Adipose tissue (tissue), 3 donors: ENCODE measurements around the gene NCBP3. TPM values are rescaled to one million over a fixed set of nuclear protein-coding genes. Genes with fewer than 3 reads are reported as not detected.

Experiments
- H3K27ac ChIP-seq: one replicate; pipeline ENCODE4 v1.5.1; 2013; ENCODE audit warnings: low read depth, low read length
- WGBS, 3 donors: extraction: QIAGEN DNeasy Blood & Tissue Kit; methylation state at CpG; one replicate each; pipeline ENCODE4 v1.1.7; 2013; 5-methylcytosine and 5-hydroxymethylcytosine counted together
- polyA plus RNA-seq, 3 donors: library from polyadenylated mRNA; stranded (reverse); fragments of 200-250 nt; gene quantifications; one replicate each; pipeline ENCODE4 v1.2.3, GENCODE V29; 2013
- donor health status: healthy with polysubstance abuse.
- donor health status: Bipolar disorder and iron deficiency.
- donor health status: healthy.

Gene NCBP3
- polyA plus RNA-seq, 3 donors, result 13.0 to 18.2 (median 15.1) TPM

DNA sequence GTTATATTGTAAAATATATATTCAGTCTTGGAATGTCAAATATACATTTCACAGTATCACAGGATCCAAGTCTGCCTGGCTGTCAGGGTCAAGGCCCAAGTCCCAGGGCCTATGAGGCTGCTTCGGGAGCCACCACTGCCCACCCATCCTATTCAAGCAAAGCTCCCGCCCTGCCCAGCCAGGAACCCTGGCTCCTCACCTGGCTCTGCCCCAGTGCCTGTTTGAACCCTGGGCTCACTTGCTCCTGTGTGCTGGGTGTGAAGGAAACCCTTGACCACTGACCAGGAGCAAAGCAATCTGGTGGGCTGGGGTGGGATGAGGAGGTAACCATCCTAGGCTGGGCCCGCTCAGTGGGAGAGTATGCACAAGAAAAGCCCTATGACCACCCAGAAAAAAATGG lies 72.1 kb downstream of the NCBP3 start:
- 92 to 98% (median 94%) methylated on average over 3 of the region's 3 CpGs for WGBS, 3 donors
- H3K27ac ChIP-seq, result no peak overlapping the region

DNA sequence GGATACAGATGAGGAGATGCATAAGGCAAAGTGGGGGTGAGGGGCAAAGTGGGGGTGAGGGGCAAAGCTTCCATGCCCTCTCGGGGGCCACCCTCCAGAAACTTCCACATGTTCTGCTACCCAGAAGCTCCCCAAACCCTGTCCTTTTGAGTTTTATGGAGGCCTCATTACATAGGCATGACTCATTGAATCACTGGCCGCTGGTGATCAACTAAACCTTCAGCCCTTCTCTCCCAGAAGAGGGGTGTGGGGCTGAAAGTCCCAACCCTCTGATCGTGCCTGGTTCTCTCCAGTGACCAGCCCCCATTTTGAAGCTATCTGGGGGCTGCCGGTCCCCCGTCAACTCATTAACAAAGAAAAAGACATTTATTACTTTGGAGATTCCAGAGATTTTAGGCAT lies 72.5 kb downstream of the NCBP3 start:
- H3K27ac ChIP-seq, result no peak overlapping the region
- WGBS, 3 donors, result 72 to 78% (median 77%) methylated on average over 5 of the region's 5 CpGs

DNA sequence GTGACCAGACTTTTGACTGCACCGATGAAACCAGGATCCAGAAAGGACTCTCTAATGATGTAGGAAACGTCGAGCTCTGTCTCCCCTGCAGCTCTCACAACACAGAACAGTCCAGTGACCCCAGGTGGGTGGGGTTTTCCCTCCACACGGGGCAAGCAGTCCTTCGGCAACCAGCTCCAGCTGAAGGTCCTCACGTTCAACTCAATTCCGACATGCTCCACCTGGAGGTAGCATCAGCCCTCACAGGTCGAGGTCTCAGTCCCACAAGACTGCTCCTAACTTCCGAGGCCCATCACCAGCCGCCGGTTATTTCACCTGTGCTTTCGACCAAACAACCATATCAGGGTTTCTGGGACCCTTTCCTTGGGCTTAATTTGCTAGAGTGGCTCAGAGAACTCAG lies 73.3 kb downstream of the NCBP3 start:
- 66 to 81% (median 75%) methylated on average over 12 of the region's 12 CpGs for WGBS, 3 donors
- H3K27ac ChIP-seq, result no peak overlapping the region

DNA sequence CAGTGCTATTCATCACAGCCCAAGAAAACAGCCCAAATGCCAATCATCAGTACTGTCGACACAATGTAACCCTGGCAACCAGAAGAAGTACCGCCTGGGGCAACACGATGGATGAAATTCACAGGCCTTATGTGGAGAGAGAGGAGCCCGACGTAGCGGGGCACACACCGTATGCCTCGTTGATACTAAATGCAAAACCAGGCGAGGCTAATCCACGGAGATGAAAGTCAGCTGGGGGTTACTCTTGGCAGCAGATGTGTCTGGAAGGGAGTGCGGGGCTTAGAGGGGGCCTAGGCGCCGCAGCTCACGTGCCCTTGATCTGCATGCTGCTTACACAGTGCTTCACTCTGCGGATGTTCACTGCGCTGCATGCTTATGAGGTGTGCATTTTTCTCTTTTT lies 74.9 kb downstream of the NCBP3 start:
- WGBS, 3 donors, result 67 to 76% (median 72%) methylated on average over 16 of the region's 16 CpGs

DNA sequence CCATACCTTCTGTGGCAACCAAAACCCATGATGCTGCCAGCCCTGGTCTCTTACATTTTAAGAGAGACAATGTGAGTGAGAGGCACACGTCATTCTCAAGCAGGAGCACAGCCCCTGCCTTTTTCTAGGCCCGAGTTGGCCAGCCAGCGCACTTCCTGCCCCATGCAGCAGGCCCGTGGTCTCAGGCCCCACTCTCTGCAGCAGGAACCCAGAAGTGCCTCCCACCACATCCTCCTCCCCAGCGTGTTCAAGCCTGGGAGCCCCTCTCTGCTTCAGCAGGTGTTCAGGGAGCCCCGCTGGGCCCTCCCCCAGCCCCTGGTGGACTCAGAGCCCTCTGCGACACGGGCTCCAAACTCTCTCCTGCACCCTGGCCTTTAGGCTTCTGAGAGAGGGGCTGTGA lies 75.6 kb downstream of the NCBP3 start:
- no peak overlapping the region for H3K27ac ChIP-seq
- WGBS, 3 donors, result 36 to 49% (median 42%) methylated on average over 8 of the region's 8 CpGs

More for the DNA sequence above, 74.9 kb downstream of the NCBP3 start:
- H3K27ac ChIP-seq, result no peak overlapping the region

- 68 to 72% (median 69%) methylated on average over 8 of the region's 8 CpGs for WGBS, 3 donors
- no peak overlapping the region for H3K27ac ChIP-seq
Observed at GRCh38 chr17:3768769-3769168, 77.3 kb downstream of the NCBP3 start.

DNA sequence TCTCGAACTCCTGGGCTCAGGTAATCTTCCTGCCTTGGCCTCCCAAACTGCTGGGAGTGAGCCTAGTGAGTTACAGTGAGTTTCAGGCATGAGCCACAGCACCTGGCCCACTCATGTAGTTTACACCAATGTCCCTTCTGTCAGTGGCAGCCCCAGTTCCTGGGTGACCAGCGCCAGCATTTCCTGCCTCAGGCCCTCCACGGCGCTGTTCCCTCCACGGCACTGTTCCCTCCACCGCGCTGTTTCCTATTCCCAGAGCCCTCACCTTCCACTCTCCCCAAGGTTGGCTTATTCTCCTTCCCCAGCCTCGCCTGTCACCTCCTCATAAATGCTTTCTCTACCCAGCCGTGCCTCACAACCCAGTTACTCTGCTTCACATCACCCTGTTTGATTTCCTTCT lies 77.7 kb downstream of the NCBP3 start:
- WGBS, 3 donors, result 84 to 92% (median 88%) methylated on average over 7 to 9 of the region's 9 CpGs
- H3K27ac ChIP-seq, result no peak overlapping the region

DNA sequence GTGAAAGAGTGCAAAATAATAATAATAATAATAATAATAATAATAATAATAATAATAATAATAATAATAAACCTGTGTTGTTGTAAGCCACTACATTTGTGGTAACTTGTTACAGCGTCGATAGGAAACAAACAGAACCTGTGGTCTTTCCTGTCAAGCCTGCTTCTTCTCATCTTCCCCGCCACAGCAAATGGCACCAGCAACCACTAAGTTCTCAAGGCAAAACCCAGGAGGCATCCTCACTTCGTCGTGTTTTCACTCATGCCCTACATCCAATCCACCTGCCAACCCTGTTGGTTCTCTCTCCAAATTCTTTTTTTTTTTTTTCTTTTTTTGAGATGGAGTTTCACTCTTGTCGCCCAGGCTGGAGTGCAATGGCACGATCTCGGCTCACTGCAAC lies 79.3 kb downstream of the NCBP3 start:
- no peak overlapping the region for H3K27ac ChIP-seq
- 76 to 94% (median 85%) methylated on average over 8 of the region's 8 CpGs for WGBS, 3 donors

DNA sequence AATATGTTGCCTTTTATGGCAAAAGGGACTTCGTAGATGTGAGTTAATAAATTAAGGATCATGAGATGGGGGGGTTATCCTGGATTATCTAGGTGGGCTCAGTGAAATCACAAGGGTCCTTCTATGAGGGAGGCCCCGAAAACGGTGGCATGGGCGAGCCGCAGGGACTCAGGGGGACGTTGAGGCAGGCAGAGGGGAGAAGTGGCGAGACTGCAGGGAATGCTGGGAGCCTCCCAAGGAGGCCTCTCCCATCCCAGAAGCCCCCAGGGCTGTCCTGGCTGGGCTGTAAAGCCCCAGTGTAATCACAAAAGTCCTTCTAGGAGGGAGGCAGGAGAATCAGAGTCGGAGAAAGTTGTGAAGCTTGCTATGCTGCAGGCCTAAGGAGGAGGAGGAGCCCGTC lies 80.1 kb downstream of the NCBP3 start:
- H3K27ac ChIP-seq, result no peak overlapping the region
- 88 to 92% (median 90%) methylated on average over 9 of the region's 9 CpGs for WGBS, 3 donors

DNA sequence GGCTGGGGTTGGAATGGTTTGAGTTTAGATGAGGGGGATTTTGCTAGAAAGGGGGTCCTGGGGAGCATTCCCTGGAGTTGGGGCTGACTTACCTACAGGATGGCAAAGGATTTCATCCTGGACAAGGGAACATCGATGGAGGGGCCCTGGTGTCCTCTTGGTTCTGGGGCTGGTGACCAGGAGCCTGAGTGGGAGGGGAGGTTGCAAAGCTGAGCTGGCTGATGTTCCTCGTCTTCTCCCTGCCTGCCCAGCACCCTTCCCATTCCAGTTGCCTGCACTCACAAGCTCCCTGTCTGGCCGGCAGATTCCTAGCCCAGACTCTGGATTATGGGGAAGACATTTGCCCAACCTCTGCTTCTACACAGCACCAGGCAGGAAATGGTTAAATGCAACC lies 82.3 kb downstream of the NCBP3 start:
- H3K27ac ChIP-seq, result no peak overlapping the region
- 55 to 67% (median 59%) methylated on average over 3 of the region's 3 CpGs for WGBS, 3 donors

GRCh38 chr17:3762922-3763776 lies 82.9 kb downstream of the NCBP3 start:
- H3K27ac ChIP-seq, result no peak overlapping the region
- WGBS, 3 donors, result 84 to 91% (median 88%) methylated on average over 14 of the region's 14 CpGs

- WGBS, 3 donors, result 75 to 82% (median 82%) methylated on average over 16 of the region's 16 CpGs
- no peak overlapping the region for H3K27ac ChIP-seq
Observed at GRCh38 chr17:3761918-3762380, 84.1 kb downstream of the NCBP3 start.

DNA sequence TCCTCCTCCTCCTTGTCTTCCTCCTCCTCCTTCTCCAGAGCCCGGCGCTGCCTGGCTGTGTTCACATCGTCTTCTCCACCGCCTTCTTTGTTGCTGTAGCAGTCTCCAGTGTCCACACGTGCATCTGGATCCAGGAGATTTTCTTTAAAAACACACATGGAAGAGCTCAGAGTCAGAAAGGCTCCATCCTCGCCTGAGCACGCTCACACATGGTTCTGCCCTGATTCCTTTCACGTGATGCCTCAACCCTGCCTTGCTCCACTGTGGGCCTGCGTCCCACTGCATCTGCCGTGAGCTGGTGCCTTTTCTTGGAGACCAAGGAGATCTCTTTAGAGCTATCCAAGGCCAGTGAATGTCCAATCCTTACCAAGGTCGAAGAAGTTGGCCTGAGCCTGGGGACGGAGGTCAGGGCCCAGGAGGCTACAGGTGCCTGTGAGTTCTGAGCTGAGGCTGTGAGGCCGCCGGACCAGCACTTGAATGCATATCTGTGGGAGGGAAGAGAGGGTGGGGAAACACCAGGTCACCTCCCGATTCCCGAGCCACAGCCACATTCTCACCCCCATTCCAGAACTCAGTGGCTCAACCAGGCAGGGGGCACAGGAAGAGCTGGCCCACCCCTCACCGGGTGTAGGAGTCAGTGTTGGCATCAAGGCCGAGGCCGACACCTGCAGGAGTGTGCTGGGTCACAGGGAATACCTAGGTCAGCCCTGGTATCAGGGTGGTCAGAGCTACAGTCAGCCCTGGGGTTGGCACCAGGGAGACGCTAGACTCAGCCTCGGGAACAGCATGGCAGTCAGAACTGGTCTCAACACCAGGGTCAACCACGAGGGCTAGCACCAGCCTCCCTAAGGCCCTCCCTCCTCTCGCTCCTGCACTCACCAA lies 84.8 kb downstream of the NCBP3 start:
- WGBS, 3 donors, result 82 to 87% (median 85%) methylated on average over 23 of the region's 23 CpGs

GRCh38 chr17:3759597-3760216 lies 86.3 kb downstream of the NCBP3 start:
- H3K27ac ChIP-seq, result no peak overlapping the region
- WGBS, 3 donors, result 79 to 85% (median 84%) methylated on average over 6 of the region's 6 CpGs

More for the DNA sequence above, 84.8 kb downstream of the NCBP3 start:
- no peak overlapping the region for H3K27ac ChIP-seq

- no peak overlapping the region for H3K27ac ChIP-seq
- WGBS, 3 donors, result 35 to 62% (median 57%) methylated on average over 20 of the region's 20 CpGs
Observed at GRCh38 chr17:3755335-3756030, 90.6 kb downstream of the NCBP3 start.

DNA sequence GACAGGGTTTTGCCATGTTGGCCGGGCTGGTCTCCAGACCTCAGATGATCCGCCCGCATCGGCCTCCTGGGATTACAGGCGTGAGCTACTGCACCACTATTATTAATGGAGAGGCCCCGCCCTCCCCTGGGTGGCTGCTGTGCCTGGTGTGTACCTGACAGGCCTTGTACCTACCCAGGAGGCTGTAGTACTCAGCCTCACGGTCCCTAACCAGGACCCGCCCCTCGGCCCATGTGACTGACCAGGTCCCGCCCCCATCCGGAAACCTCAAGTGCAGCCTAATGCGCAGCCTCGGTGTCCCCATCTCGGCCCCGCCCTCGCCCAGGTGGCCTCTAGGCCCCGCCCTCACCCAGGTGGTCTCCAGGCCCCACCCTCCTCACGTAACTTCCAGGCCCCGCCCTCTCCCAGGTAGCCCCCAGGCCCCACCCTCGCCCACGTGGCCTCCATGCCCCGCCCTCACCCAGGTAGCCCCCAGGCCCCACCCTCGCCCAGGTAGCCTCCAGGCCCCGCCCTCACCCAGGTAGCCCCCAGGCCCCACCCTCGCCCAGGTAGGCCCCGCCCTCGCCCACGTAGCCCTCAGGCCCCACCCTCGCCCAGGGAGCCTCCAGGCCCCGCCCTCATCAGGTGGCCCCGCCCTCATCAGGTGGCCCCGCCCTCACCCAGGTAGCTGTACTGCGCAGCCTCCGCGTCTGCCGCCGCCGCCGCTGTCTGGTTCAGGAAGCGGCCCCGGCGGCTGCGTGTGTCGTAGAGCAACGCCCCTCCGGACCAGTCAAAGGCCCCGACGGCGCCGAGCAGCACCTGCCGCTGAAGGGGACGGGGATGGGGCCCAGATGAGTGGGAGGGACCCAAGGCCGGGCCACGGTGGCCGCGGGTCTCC lies 91.3 kb downstream of the NCBP3 start:
- 3 to 11% (median 6%) methylated on average over 54 to 56 of the region's 56 CpGs for WGBS, 3 donors
- H3K27ac ChIP-seq, result no peak overlapping the region

DNA sequence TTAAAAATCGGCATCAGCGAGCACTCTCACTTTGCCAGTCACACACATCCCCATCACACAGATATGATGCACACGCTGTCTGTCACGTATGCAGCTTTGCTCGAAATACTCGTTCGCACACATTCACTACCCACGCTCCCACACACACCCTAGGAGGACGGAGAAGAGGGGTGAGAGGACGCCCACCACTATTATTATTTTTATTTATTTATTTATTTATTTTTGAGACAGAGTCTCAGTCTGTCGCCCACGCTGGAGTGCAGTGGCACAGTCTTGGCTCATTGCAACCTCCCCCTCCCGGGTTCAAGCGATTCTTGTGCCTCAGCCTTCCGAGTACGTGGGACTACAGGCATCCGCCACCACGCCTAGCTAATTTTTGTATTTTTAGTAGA lies 92.0 kb downstream of the NCBP3 start:
- WGBS, 3 donors, result 78 to 87% (median 79%) methylated on average over 18 of the region's 18 CpGs
- H3K27ac ChIP-seq, result no peak overlapping the region
